WTC11 (cell line): ENCODE measurements around the gene NOXO1. TPM values are rescaled to one million over a fixed set of nuclear protein-coding genes. Genes with fewer than 3 reads are reported as not detected.
"Not testable (repeated sequence)": the region's sequence is repeated elsewhere in the genome, so short reads cannot be mapped to it uniquely, and the experiment has no call there.

Source experiments
- ATAC-seq: fragments of 200-7000 bp; cut with Tn5 transposase; 2 replicates; pipeline ENCODE4 v1.10.0; 2021; ENCODE audit warnings: mild to moderate bottlenecking, moderate library complexity
- CTCF ChIA-PET: fragments of 300-600 bp; sonication (Branson Sonifier 250); formaldehyde crosslinking; loops from one replicate; lab custom pipeline; 2021; ENCODE audit warnings: antibody characterized with exemption; lab: Charles Lee
- POLR2A ChIA-PET: fragments of 350-600 bp; sonication (Branson Sonifier 250); formaldehyde crosslinking; loops from one replicate; lab custom pipeline; 2021; ENCODE audit warnings: antibody characterized with exemption; lab: Charles Lee
- DNase-seq: peaks from one replicate; pipeline ENCODE4 v3.0.0; 2021; ENCODE audit warnings: low spot score
- H3K27ac Mint-ChIP-seq: 2 replicates; pipeline ENCODE4 v1.8.0; 2021; ENCODE audit warnings: mixed read lengths
- H3K27me3 Mint-ChIP-seq: 2 replicates; pipeline ENCODE4 v1.8.0; 2021; ENCODE audit warnings: low read depth, mild to moderate bottlenecking, moderate library complexity, mixed read lengths
- H3K36me3 Mint-ChIP-seq: 2 replicates; pipeline ENCODE4 v1.8.0; 2021; ENCODE audit warnings: mixed read lengths
- H3K4me1 Mint-ChIP-seq: 2 replicates; pipeline ENCODE4 v1.8.0; 2022; ENCODE audit warnings: mixed read lengths
- H3K4me3 Mint-ChIP-seq: 2 replicates; pipeline ENCODE4 v1.8.0; 2021; ENCODE audit warnings: mild to moderate bottlenecking, moderate library complexity, mixed read lengths
- H3K9me3 Mint-ChIP-seq: 2 replicates; pipeline ENCODE4 v1.8.0; 2021; ENCODE audit warnings: mixed read lengths
- CREM ChIP-seq: sonication (generic); formaldehyde crosslinking; IDR thresholded peaks from 2 replicates; pipeline ENCODE4 v1.8.1; 2022; ENCODE audit warnings: mild to moderate bottlenecking, missing genetic modification reagents, moderate library complexity
- EMX1 ChIP-seq: fragments of 250-450 bp; sonication (Bioruptor Pico); IDR thresholded peaks from 2 replicates; pipeline ENCODE4 v1.8.0; 2021; ENCODE audit warnings: mild to moderate bottlenecking
- FOXK1 ChIP-seq: sonication (generic); formaldehyde crosslinking; IDR thresholded peaks from 2 replicates; pipeline ENCODE4 v1.8.0; 2022; ENCODE audit warnings: mild to moderate bottlenecking, moderate library complexity, missing genetic modification reagents
- GABPB1 ChIP-seq: sonication (generic); formaldehyde crosslinking; IDR thresholded peaks from 2 replicates; pipeline ENCODE4 v1.8.1; 2023; ENCODE audit warnings: mild to moderate bottlenecking, missing genetic modification reagents
- HMGXB4 ChIP-seq: sonication (generic); formaldehyde crosslinking; IDR thresholded peaks from 2 replicates; pipeline ENCODE4 v1.8.1; 2023; ENCODE audit warnings: mild to moderate bottlenecking, moderate library complexity, missing genetic modification reagents
- IRF1 ChIP-seq: sonication (generic); formaldehyde crosslinking; IDR thresholded peaks from 2 replicates; pipeline ENCODE4 v1.8.0; 2023; ENCODE audit warnings: missing genetic modification reagents
- JUN ChIP-seq: sonication (generic); formaldehyde crosslinking; IDR thresholded peaks from 2 replicates; pipeline ENCODE4 v1.8.0; 2023; ENCODE audit warnings: mild to moderate bottlenecking, missing genetic modification reagents
- MXD4 ChIP-seq: fragments of 250-450 bp; sonication (Bioruptor Pico); IDR thresholded peaks from 2 replicates; pipeline ENCODE4 v1.8.0; 2021; ENCODE audit warnings: mild to moderate bottlenecking, moderate library complexity, borderline replicate concordance
- OVOL2 ChIP-seq: fragments of 250-450 bp; sonication (Bioruptor Pico); IDR thresholded peaks from 2 replicates; pipeline ENCODE4 v1.9.0; 2021; ENCODE audit warnings: mild to moderate bottlenecking, borderline replicate concordance
- PRDM15 ChIP-seq: sonication (generic); formaldehyde crosslinking; IDR thresholded peaks from 2 replicates; pipeline ENCODE4 v1.8.0; 2022; ENCODE audit warnings: missing genetic modification reagents
- SOX15 ChIP-seq: fragments of 250-450 bp; sonication (Bioruptor Pico); IDR thresholded peaks from 2 replicates; pipeline ENCODE4 v1.9.0; 2021; ENCODE audit warnings: mild to moderate bottlenecking
- SP1 ChIP-seq: sonication (generic); formaldehyde crosslinking; conservative IDR thresholded peaks from 2 replicates; pipeline ENCODE4 v1.8.1; 2022; ENCODE audit warnings: missing genetic modification reagents
- ZNF232 ChIP-seq: sonication (generic); formaldehyde crosslinking; IDR thresholded peaks from 2 replicates; pipeline ENCODE4 v1.8.0; 2022; ENCODE audit warnings: mild to moderate bottlenecking, missing genetic modification reagents
- ZNF416 ChIP-seq: fragments of 250-450 bp; sonication (Bioruptor Pico); IDR thresholded peaks from 2 replicates; pipeline ENCODE4 v1.9.0; 2021; ENCODE audit warnings: mild to moderate bottlenecking, inconsistent platforms
- ZNF425 ChIP-seq: fragments of 250-450 bp; sonication (Bioruptor Pico); conservative IDR thresholded peaks from 2 replicates; pipeline ENCODE4 v1.9.0; 2021; ENCODE audit warnings: mild to moderate bottlenecking
- total RNA-seq: library from RNA; stranded (reverse); gene quantifications from 3 replicates; pipeline ENCODE4 v1.2.3, GENCODE V29; 2021
- TF ChIP-seq, protein P1 (sequence below): sonication (generic); formaldehyde crosslinking; IDR thresholded peaks from 2 replicates; pipeline ENCODE4 v1.8.0; 2022; ENCODE audit warnings: mild to moderate bottlenecking, missing genetic modification reagents
- TF ChIP-seq, protein P2 (sequence below): sonication (generic); formaldehyde crosslinking; IDR thresholded peaks from 2 replicates; pipeline ENCODE4 v1.8.0; 2023; ENCODE audit warnings: missing genetic modification reagents, mild to moderate bottlenecking, borderline replicate concordance
- TF ChIP-seq, protein P3 (sequence below): sonication (generic); formaldehyde crosslinking; conservative IDR thresholded peaks from 2 replicates; pipeline ENCODE4 v1.8.1; 2022; ENCODE audit warnings: mild to moderate bottlenecking, missing genetic modification reagents

NOXO1 gene
- total RNA-seq, 1 experiment from 2014 or later = 5.7 TPM

DNA sequence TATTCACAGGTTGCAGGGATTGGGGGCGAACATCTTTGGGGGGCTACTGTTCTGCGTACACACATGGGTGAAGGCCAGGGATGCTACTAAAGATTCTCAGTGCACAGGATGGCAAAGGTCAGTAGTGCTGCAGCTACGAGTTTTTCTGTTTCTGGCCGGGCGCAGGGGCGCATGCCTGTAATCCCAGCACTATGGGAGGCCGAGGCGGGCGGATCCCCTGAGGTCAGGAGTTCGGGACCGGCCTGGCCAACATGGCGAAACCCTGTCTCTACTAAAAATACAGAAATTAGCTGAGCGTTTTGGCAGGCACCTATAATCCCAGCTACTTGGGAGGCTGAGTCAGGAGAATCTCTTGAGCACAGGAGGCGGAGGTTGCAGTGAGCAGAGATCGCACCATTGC, 32.3 kb upstream of the NOXO1 start (continued):
- TF ChIP-seq ZNF425 (CRISPR knock-in tag) (no peak), CREM (CRISPR knock-in tag) (no peak)
- TF ChIP-seq, all 79 proteins: peak for 0

DNA sequence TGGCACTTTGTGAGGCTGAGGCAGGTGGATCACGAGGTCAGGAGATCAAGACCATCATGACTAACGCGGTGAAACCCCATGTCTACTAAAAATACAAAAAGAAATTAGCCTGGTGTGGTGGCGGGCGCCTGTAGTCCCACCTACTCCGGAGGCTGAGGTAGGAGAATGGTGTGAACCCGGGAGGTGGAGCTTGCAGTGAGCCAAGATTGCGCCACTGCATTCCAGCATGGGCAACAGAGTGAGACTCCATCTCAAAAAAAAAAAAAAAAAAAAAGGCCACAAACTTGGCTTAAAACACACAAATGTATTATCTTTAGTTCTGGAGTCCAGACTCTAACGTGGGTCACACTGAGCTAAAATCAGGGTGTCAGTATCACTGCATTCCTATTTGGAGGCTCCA, 30.5 kb upstream of the NOXO1 start:
- DNase-seq, H3K27me3 Mint-ChIP-seq, H3K4me3 Mint-ChIP-seq, H3K9me3 Mint-ChIP-seq, ATAC-seq, H3K27ac Mint-ChIP-seq, H3K36me3 Mint-ChIP-seq, POLR2A ChIA-PET: not testable (repeated sequence)
- CTCF ChIA-PET = interaction anchor here (0.6 to 6.5 kb wide), 5 partner anchors 7 to 504 kb away, joined by 3 to 82 read pairs (median 4); no protein-coding TSS in a partner anchor
- H3K4me1 Mint-ChIP-seq = peaks cover 22% of the 10 kb centered on the region

DNA sequence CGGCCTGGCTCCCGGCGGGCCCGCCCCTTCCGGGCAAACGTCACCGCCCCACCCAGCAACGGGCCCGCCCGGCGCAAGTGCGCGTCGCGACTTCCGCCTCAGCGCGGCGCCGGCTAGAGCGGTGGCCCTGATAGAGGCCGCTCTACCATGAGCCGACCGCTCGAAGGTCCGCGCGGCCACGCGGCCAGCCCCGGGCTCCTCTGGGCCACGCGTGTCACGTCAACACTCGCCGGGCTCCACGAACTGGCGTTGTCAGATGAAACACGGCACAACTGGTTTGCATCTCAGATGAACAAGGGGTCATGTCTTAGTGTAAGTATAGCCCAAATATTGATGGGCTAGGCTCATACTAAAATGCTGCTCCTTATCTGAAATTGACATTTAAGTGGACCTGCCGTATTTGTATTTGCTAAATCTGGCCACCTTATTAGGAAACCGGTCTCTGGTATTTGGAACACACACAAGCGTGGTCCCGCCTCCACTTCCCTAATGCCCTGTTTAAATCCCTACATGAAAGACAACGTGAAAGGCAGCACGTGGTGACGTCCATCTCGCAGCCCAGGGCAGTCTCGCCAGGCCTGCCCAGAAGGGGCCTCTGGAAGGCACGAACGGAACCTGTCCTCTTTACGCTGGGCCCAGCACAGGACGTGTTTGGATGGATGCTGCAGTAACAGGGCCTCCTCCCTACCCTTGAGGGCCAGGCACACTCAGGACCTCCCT, 28.7 kb upstream of the NOXO1 start, which contains the start of gene ZNF598:
Gene ZNF598, minus strand, starts transcription at position 31 of the 720 bp plus-strand sequence.
- ATAC-seq (peak; percentile 85), DNase-seq (peak; percentile 76)
- Mint-ChIP-seq H3K4me3 (peak within 1 kb of the TSS; percentile 87), H3K4me1 (peaks cover 33% of the 10 kb centered on the region), H3K36me3 (peaks cover 5% of the 10 kb centered on the region; the same call in 1 of the 2 replicates), H3K27ac (peak within 1 kb of the TSS; percentile 88), H3K9me3 (no peaks in the 10 kb centered on the region), H3K27me3 (no peaks in the 10 kb centered on the region)
- POLR2A ChIA-PET = no interaction called here
- CTCF ChIA-PET = interaction anchor here (1.8 kb wide), 1 partner anchor 81 kb away, joined by 6 read pairs; no protein-coding TSS in a partner anchor
- TF ChIP-seq JUN (CRISPR knock-in tag) = no peak; the same call in 1 of the 2 replicates
- TF ChIP-seq ZNF416 = no peak
- no peak for TF ChIP-seq ZNF232
- no peak for TF ChIP-seq PRDM15 (CRISPR knock-in tag)
- TF ChIP-seq SOX15 (CRISPR knock-in tag) = no peak
- TF ChIP-seq, protein P1, sequence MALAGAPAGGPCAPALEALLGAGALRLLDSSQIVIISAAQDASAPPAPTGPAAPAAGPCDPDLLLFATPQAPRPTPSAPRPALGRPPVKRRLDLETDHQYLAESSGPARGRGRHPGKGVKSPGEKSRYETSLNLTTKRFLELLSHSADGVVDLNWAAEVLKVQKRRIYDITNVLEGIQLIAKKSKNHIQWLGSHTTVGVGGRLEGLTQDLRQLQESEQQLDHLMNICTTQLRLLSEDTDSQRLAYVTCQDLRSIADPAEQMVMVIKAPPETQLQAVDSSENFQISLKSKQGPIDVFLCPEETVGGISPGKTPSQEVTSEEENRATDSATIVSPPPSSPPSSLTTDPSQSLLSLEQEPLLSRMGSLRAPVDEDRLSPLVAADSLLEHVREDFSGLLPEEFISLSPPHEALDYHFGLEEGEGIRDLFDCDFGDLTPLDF (CRISPR knock-in tag) = no peak
- TF ChIP-seq IRF1 (CRISPR knock-in tag) = no peak
- TF ChIP-seq EMX1 (CRISPR knock-in tag) = no peak
- 0 out of 2 replicates have a peak, but pooled peaks have one; percentile 31 for TF ChIP-seq HMGXB4 (CRISPR knock-in tag)
- TF ChIP-seq, protein P2, sequence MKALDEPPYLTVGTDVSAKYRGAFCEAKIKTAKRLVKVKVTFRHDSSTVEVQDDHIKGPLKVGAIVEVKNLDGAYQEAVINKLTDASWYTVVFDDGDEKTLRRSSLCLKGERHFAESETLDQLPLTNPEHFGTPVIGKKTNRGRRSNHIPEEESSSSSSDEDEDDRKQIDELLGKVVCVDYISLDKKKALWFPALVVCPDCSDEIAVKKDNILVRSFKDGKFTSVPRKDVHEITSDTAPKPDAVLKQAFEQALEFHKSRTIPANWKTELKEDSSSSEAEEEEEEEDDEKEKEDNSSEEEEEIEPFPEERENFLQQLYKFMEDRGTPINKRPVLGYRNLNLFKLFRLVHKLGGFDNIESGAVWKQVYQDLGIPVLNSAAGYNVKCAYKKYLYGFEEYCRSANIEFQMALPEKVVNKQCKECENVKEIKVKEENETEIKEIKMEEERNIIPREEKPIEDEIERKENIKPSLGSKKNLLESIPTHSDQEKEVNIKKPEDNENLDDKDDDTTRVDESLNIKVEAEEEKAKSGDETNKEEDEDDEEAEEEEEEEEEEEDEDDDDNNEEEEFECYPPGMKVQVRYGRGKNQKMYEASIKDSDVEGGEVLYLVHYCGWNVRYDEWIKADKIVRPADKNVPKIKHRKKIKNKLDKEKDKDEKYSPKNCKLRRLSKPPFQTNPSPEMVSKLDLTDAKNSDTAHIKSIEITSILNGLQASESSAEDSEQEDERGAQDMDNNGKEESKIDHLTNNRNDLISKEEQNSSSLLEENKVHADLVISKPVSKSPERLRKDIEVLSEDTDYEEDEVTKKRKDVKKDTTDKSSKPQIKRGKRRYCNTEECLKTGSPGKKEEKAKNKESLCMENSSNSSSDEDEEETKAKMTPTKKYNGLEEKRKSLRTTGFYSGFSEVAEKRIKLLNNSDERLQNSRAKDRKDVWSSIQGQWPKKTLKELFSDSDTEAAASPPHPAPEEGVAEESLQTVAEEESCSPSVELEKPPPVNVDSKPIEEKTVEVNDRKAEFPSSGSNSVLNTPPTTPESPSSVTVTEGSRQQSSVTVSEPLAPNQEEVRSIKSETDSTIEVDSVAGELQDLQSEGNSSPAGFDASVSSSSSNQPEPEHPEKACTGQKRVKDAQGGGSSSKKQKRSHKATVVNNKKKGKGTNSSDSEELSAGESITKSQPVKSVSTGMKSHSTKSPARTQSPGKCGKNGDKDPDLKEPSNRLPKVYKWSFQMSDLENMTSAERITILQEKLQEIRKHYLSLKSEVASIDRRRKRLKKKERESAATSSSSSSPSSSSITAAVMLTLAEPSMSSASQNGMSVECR = 0 out of 2 replicates have a peak, but pooled peaks have one; percentile 76
- TF ChIP-seq FOXK1 (CRISPR knock-in tag) = peak; percentile 72
- no peak for TF ChIP-seq MXD4 (CRISPR knock-in tag)
- peak; percentile 94 for TF ChIP-seq SP1 (CRISPR knock-in tag)
- no peak for TF ChIP-seq OVOL2
- peak; percentile 48; the same call in 1 of the 2 replicates for TF ChIP-seq GABPB1 (CRISPR knock-in tag)
- TF ChIP-seq, protein P3, sequence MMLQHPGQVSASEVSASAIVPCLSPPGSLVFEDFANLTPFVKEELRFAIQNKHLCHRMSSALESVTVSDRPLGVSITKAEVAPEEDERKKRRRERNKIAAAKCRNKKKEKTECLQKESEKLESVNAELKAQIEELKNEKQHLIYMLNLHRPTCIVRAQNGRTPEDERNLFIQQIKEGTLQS (CRISPR knock-in tag) = no peak
